IMR-90 (cell line): ENCODE data around the gene ARL4C. TPM values are rescaled to one million over a fixed set of nuclear protein-coding genes. Genes with fewer than 3 reads are reported as not detected.

Source experiments
- ATAC-seq: fragments of 200-7000 bp; cut with Tn5 transposase; 2 replicates; pipeline ENCODE4 v1.9.1; 2020; ENCODE audit warnings: low read depth, mild to moderate bottlenecking, moderate library complexity
- BruUV-seq: library from RNA; stranded (reverse); fragments of 400-500 nt; replicated peaks from 2 replicates; lab custom pipeline; 2021; lab: Mats Ljungman, UMichigan
- CTCF ChIA-PET: fragments of 300-600 bp; formaldehyde crosslinking; extraction: SDS; loops from one replicate; lab custom pipeline; 2021; ENCODE audit warnings: antibody characterized with exemption; lab: Yijun Ruan, JAX
- POLR2A ChIA-PET: fragments of 300-600 bp; sonication (Branson Sonifier 250); formaldehyde crosslinking; loops from one replicate; lab custom pipeline; 2022; ENCODE audit warnings: antibody characterized with exemption; ENCODE audit not compliant: unreplicated experiment; lab: Charles Lee
- DNase-seq: peaks from one replicate; pipeline ENCODE4 v3.0.0; 2013
- H2AFZ ChIP-seq: replicated peaks from 2 replicates; pipeline ENCODE3; 2013; ENCODE audit warnings: low read length, mild to moderate bottlenecking; ENCODE audit not compliant: poor library complexity
- H2AK5ac ChIP-seq: 2 replicates; pipeline ENCODE4 v1.6.1; 2013; ENCODE audit warnings: low read depth, low read length, inconsistent platforms
- H2AK9ac ChIP-seq: replicated peaks from 2 replicates; pipeline ENCODE3; 2013; ENCODE audit warnings: mild to moderate bottlenecking, low read depth, low read length, moderate library complexity; ENCODE audit not compliant: poor library complexity
- H2BK120ac ChIP-seq: 2 replicates; pipeline ENCODE4 v1.6.1; 2013; ENCODE audit warnings: low read depth, low read length, inconsistent platforms
- H2BK15ac ChIP-seq: 3 replicates; pipeline ENCODE4 v1.6.1; 2013; ENCODE audit warnings: low read depth, low read length, inconsistent platforms
- H2BK20ac ChIP-seq: 2 replicates; pipeline ENCODE4 v1.6.1; 2013; ENCODE audit warnings: low read depth, mild to moderate bottlenecking, inconsistent platforms, low read length, moderate library complexity
- H2BK5ac ChIP-seq: 2 replicates; pipeline ENCODE4 v1.6.1; 2013; ENCODE audit warnings: mild to moderate bottlenecking, low read depth, low read length, inconsistent platforms; ENCODE audit not compliant: poor library complexity, severe bottlenecking
- H3K14ac ChIP-seq: replicated peaks from 2 replicates; pipeline ENCODE4 v1.6.1; 2013; ENCODE audit warnings: low read depth, low read length, inconsistent platforms
- H3K18ac ChIP-seq: 2 replicates; pipeline ENCODE4 v1.6.1; 2013; ENCODE audit warnings: low read depth, low read length, control low read depth
- H3K23ac ChIP-seq: 2 replicates; pipeline ENCODE4 v1.6.1; 2013; ENCODE audit warnings: low read depth, low read length, inconsistent platforms
- H3K27ac ChIP-seq: 2 replicates; pipeline ENCODE4 v1.5.1; 2013; ENCODE audit warnings: mild to moderate bottlenecking, control low read depth, low read length; ENCODE audit not compliant: insufficient read depth
- H3K27me3 ChIP-seq: 2 replicates; pipeline ENCODE4 v1.6.1; 2013; ENCODE audit warnings: low read length; ENCODE audit not compliant: control insufficient read depth, insufficient read depth
- H3K36me3 ChIP-seq: 2 replicates; pipeline ENCODE4 v1.6.1; 2013; ENCODE audit warnings: low read length, mixed read lengths; ENCODE audit not compliant: control insufficient read depth, insufficient read depth
- H3K4ac ChIP-seq: 2 replicates; pipeline ENCODE4 v1.6.1; 2013; ENCODE audit warnings: low read depth, low read length, inconsistent platforms
- H3K4me1 ChIP-seq: 2 replicates; pipeline ENCODE4 v1.6.1; 2013; ENCODE audit warnings: low read length, mixed read lengths; ENCODE audit not compliant: control insufficient read depth, insufficient read depth
- H3K4me2 ChIP-seq: 2 replicates; pipeline ENCODE4 v1.6.1; 2013; ENCODE audit warnings: low read depth, mild to moderate bottlenecking, control low read depth, low read length, moderate library complexity
- H3K4me3 ChIP-seq: 2 replicates; pipeline ENCODE4 v1.5.1; 2013; ENCODE audit warnings: low read depth, mild to moderate bottlenecking, control low read depth, low read length, moderate library complexity; ENCODE audit not compliant: insufficient read depth
- H3K56ac ChIP-seq: 2 replicates; pipeline ENCODE4 v1.6.1; 2013; ENCODE audit warnings: low read length, inconsistent platforms; ENCODE audit not compliant: insufficient read depth; ENCODE audit errors: extremely low read depth
- H3K79me1 ChIP-seq, 2 experiments: 2 replicates each; pipeline ENCODE4 v1.6.1; 2013; ENCODE audit warnings: low read length in 2 of 2, inconsistent platforms in 1 of 2, low read depth in 1 of 2
- H3K9ac ChIP-seq: 2 replicates; pipeline ENCODE4 v1.6.1; 2013; ENCODE audit warnings: low read depth, low read length, control low read depth
- H3K9me1 ChIP-seq: 2 replicates; pipeline ENCODE4 v1.6.1; 2013; ENCODE audit warnings: low read length, inconsistent platforms; ENCODE audit not compliant: insufficient read depth
- H3K9me3 ChIP-seq: 2 replicates; pipeline ENCODE4 v1.6.1; 2013; ENCODE audit warnings: low read length; ENCODE audit not compliant: control insufficient read depth, insufficient read depth
- H4K20me1 ChIP-seq: 2 replicates; pipeline ENCODE4 v1.6.1; 2013; ENCODE audit warnings: low read length, inconsistent platforms; ENCODE audit not compliant: insufficient read depth
- H4K5ac ChIP-seq: 2 replicates; pipeline ENCODE4 v1.6.1; 2013; ENCODE audit warnings: mild to moderate bottlenecking, low read depth, low read length, control low read depth
- H4K8ac ChIP-seq, 2 experiments: 2 replicates each; pipeline ENCODE4 v1.6.1; 2013; ENCODE audit warnings: low read depth in 2 of 2, low read length in 2 of 2, control low read depth in 1 of 2, inconsistent platforms in 1 of 2
- H4K91ac ChIP-seq: 2 replicates; pipeline ENCODE4 v1.6.1; 2013; ENCODE audit warnings: low read depth, low read length, inconsistent platforms; ENCODE audit not compliant: insufficient read depth
- CHD1 ChIP-seq: IDR thresholded peaks from 2 replicates; pipeline ENCODE4 v1.6.1; 2012; ENCODE audit warnings: low read depth, low read length, improper control_type of control experiment
- NFE2L2 ChIP-seq: fragments of 150-350 bp; IDR thresholded peaks from 2 replicates; pipeline ENCODE4 v1.6.1; 2016; ENCODE audit warnings: low read depth, mild to moderate bottlenecking, low read length
- WGBS, 2 experiments: methylation state at CpG; one replicate each; pipeline versions ENCODE4 v1.1.5 to v1.1.7; 2013; ENCODE audit warnings: missing lambda C conversion rate in 2 of 2; ENCODE audit not compliant: insufficient read length in 1 of 2; ENCODE audit errors: extremely low coverage in 2 of 2; 5-methylcytosine and 5-hydroxymethylcytosine counted together
- dilution Hi-C: fragments of 300-500 bp; cut with HindIII; formaldehyde crosslinking; loops from one replicate; pipeline ENCODE4 v1.14.3; 2018; ENCODE audit warnings: low sequenced_read_pairs; ENCODE audit not compliant: unreplicated experiment
- in situ Hi-C: fragments of 300-500 bp; cut with MboI; formaldehyde crosslinking; loops from 3 replicates; pipeline ENCODE4 v1.14.3; 2019; ENCODE audit warnings: low sequenced_read_pairs, inconsistent platforms, mixed read lengths
- intact Hi-C: fragments of 100-400 bp; cut with micrococcal nuclease; formaldehyde crosslinking; loops from 2 replicates; pipeline ENCODE4 v1.10.0; 2022
- polyA plus RNA-seq, 3 experiments: library from polyadenylated mRNA; depleted of rRNA; stranded (reverse); fragments of >200 nt; gene quantifications; 2 replicates each; pipeline ENCODE4 v1.2.3, GENCODE V29; 2012; ENCODE audit warnings: low replicate concordance in 1 of 3
- total RNA-seq: library from RNA; depleted of rRNA; stranded (reverse); fragments of >200 nt; gene quantifications from 2 replicates; pipeline ENCODE4 v1.2.3, GENCODE V29; 2012

Gene ARL4C
- total and polyA plus RNA-seq, 2 of the 4 experiments (the other 2 are of a cell fraction) = 7.7 to 8.2 TPM

DNA sequence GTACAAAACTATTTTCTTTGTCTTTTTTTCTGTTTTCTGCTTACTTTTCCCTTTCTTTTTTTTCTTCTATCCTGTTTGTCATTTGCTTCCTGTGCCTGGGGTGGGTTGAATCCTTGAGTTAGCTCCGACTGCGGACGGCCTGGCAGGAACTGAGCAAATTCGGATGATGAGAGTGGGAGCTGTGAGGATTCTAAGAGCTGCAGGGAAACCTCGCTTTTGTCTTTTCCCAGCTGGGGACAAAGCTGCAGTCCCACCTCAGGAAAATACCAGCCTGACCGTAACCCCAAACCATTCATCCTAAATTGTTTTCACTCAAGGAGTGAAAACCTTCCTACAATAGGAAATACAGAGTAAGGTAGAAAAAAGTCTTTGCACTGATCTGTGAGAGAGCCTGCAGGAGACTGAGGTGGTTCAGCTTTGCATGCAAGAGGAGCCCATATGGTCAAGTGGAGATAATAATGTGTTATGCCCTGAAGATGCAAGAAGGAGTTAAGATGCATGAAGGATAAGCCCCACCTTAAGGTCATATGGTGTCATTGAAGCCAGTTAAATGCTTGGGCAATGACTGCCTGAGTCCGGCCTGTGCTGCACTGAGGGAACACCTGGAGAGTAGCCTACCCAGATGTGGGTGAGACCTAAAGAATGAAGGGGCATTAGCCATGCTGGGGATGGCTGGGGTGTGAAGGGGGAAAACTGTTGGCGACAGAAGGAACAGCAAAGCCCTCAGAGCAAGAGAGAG lies 31.7 kb upstream of the ARL4C start:
- dilution Hi-C loops = no loop called here
- CTCF ChIA-PET = no interaction called here
- ATAC-seq = no peak

More for the DNA sequence above, 31.7 kb upstream of the ARL4C start:
- H3K23ac ChIP-seq = no peak overlapping the region
- H4K20me1 ChIP-seq = no peaks in the 10 kb centered on the region
- H3K27me3 ChIP-seq = peaks cover 24% of the 10 kb centered on the region
- H3K27ac ChIP-seq = no peak overlapping the region
- intact Hi-C loops = no loop called here
- no peak overlapping the region for H2BK20ac ChIP-seq
- H2AK5ac ChIP-seq = no peak overlapping the region
- in situ Hi-C loops = loop anchor here (25.0 kb wide), 1 partner anchor 1059 kb away; no protein-coding TSS in a partner anchor
- BruUV-seq = no TSS peak
- POLR2A ChIA-PET = no interaction called here
- H3K14ac ChIP-seq = no peak overlapping the region
- no peak for DNase-seq
- H3K56ac ChIP-seq = no peak overlapping the region
- no peak overlapping the region for H2BK120ac ChIP-seq
- H3K4me1 ChIP-seq = no peaks in the 10 kb centered on the region
- no peaks in the 10 kb centered on the region for H3K79me1 ChIP-seq
- H4K8ac ChIP-seq = no peak overlapping the region
- no peak overlapping the region for H4K91ac ChIP-seq
- no peak overlapping the region for H2AK9ac ChIP-seq
- H2BK5ac ChIP-seq = no peak overlapping the region
- H3K4me3 ChIP-seq = no peak overlapping the region
- no peak overlapping the region for H2BK15ac ChIP-seq
- H3K18ac ChIP-seq = no peak overlapping the region
- H3K36me3 ChIP-seq = no peaks in the 10 kb centered on the region
- no peak overlapping the region for H3K9ac ChIP-seq
- peaks cover 5% of the 10 kb centered on the region for H3K9me3 ChIP-seq
- 86% methylated on average over 2 of the region's 8 CpGs; no CpG with 5 or more reads in 1 of the 2 experiments for WGBS, 2 experiments
- no peak overlapping the region for H2AFZ ChIP-seq
- no peak overlapping the region for H3K4me2 ChIP-seq
- no peaks in the 10 kb centered on the region for H3K9me1 ChIP-seq
- H4K5ac ChIP-seq = no peak overlapping the region
- TF ChIP-seq NFE2L2 (no peak), CHD1 (no peak)
- H3K4ac ChIP-seq = no peak overlapping the region
